Body of pancreas (tissue), 4 donors: ENCODE measurements around the gene PTPRD.

ENCODE experiments used
- POLR2A ChIP-seq, 3 donors: fragments of 450-650 bp; IDR thresholded peaks; one replicate each; pipeline ENCODE4 v1.6.1; 2016; ENCODE audit warnings: antibody characterized with exemption in 3 of 3, mild to moderate bottlenecking in 2 of 3
- TF ChIP-seq, protein P1 (sequence below), 7 experiments: fragments of 450-650 bp in 4 of 7; fragments of 200-600 bp in 3 of 7; sonication (generic) in 3 of 7; IDR thresholded peaks; one replicate each; pipeline ENCODE4 v1.5.1; 2016 to 2019; ENCODE audit warnings: antibody characterized with exemption in 7 of 7

DNA sequence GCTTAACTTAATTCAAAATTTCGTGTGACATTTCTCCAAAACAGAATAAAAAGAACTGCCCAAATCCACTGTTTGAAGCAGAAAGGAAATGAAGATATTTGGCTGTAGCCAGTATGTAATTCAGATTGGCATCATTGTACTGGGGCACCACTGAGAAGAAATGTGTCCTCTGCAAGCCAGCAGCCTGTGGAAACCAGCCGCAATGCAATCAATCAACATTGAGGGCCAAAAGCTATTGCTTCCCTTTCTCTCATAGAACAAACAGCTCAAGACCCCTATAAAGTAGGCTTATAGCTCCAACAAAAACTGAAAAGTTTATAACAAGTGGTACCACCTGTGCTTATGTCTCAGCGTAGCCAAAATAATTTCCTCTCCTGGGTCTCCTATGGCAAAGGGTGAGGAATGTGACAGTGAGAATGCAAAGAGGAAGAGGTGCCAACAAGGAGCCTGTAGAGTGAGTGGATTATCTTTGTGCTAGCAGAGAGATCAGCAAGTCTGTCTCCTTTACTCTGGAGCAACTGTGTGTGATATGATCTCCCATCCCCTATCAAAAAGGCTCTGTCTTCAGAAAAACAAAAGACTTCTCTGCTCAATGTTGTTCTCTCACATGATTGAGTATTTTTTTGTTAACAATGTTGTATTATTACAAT lies 1740.9 kb downstream of the PTPRD start:
- TF ChIP-seq, protein P1, sequence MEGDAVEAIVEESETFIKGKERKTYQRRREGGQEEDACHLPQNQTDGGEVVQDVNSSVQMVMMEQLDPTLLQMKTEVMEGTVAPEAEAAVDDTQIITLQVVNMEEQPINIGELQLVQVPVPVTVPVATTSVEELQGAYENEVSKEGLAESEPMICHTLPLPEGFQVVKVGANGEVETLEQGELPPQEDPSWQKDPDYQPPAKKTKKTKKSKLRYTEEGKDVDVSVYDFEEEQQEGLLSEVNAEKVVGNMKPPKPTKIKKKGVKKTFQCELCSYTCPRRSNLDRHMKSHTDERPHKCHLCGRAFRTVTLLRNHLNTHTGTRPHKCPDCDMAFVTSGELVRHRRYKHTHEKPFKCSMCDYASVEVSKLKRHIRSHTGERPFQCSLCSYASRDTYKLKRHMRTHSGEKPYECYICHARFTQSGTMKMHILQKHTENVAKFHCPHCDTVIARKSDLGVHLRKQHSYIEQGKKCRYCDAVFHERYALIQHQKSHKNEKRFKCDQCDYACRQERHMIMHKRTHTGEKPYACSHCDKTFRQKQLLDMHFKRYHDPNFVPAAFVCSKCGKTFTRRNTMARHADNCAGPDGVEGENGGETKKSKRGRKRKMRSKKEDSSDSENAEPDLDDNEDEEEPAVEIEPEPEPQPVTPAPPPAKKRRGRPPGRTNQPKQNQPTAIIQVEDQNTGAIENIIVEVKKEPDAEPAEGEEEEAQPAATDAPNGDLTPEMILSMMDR (IDR thresholded peaks at IDR 0.05) = no peak
- no peak for TF ChIP-seq POLR2A (IDR thresholded peaks at IDR 0.05)
